Naive thymus-derived CD8-positive, alpha-beta T cell (primary cell): ENCODE measurements around the gene LRRK1. TPM values are rescaled to one million over a fixed set of nuclear protein-coding genes. Genes with fewer than 3 reads are reported as not detected.

Experiments used
- ATAC-seq, 2 donors: fragments of 150-1000 bp; cut with Tn5 transposase in 1 of 2; sonication (Bioruptor Pico), chemical (Tn5 transposase) in 1 of 2; 1 replicate in 1 of 2; 2 replicates in 1 of 2; pipeline ENCODE4 v1.10.0; 2021; ENCODE audit warnings: mild to moderate bottlenecking in 2 of 2, moderate library complexity in 2 of 2
- POLR2A ChIA-PET: fragments of 350-600 bp; sonication (Branson Sonifier 250); formaldehyde crosslinking; loops from one replicate; lab custom pipeline; 2021; ENCODE audit warnings: antibody characterized with exemption; lab: Charles Lee
- DNase-seq, 10 donors: peaks; one replicate each; pipeline versions ENCODE4 v3.0.0 to v3.0.0-alpha.2; 2020 to 2022
- H3K27ac Mint-ChIP-seq, 10 donors: one replicate each; pipeline ENCODE4 v1.8.0; 2020 to 2022; ENCODE audit warnings: mild to moderate bottlenecking in 10 of 10, mixed read lengths in 10 of 10, moderate library complexity in 4 of 10, inconsistent platforms in 1 of 10
- H3K27me3 Mint-ChIP-seq, 5 donors: one replicate each; pipeline ENCODE4 v1.8.0; 2021 to 2022; ENCODE audit warnings: mixed read lengths in 5 of 5
- H3K36me3 Mint-ChIP-seq, 3 donors: one replicate each; pipeline ENCODE4 v1.8.0; 2020 to 2022; ENCODE audit warnings: mixed read lengths in 3 of 3, mild to moderate bottlenecking in 2 of 3, inconsistent platforms in 1 of 3
- H3K4me1 Mint-ChIP-seq, 4 donors: one replicate each; pipeline ENCODE4 v1.8.0; 2021 to 2022; ENCODE audit warnings: mixed read lengths in 4 of 4
- H3K4me3 Mint-ChIP-seq, 10 donors: one replicate each; pipeline ENCODE4 v1.8.0; 2020 to 2022; ENCODE audit warnings: mild to moderate bottlenecking in 10 of 10, mixed read lengths in 10 of 10, moderate library complexity in 6 of 10, inconsistent platforms in 1 of 10
- H3K9me3 Mint-ChIP-seq, 9 donors: one replicate each; pipeline ENCODE4 v1.8.0; 2020 to 2022; ENCODE audit warnings: mixed read lengths in 9 of 9, mild to moderate bottlenecking in 3 of 9, inconsistent platforms in 1 of 9, moderate library complexity in 1 of 9
- polyA plus RNA-seq, 3 donors: library from polyadenylated mRNA; unstranded; fragments of 300-500 nt; fragmentation: Illumina TruSeq; gene quantifications; one replicate each; pipeline ENCODE4 v1.2.3, GENCODE V29; 2021
- total RNA-seq, 8 experiments: library from RNA in 2 of 8; stranded (reverse) in 2 of 8; gene quantifications; one replicate each; pipeline ENCODE4 v1.2.3 and lab custom pipeline; 2021 to 2026

The LRRK1 gene, protein sequence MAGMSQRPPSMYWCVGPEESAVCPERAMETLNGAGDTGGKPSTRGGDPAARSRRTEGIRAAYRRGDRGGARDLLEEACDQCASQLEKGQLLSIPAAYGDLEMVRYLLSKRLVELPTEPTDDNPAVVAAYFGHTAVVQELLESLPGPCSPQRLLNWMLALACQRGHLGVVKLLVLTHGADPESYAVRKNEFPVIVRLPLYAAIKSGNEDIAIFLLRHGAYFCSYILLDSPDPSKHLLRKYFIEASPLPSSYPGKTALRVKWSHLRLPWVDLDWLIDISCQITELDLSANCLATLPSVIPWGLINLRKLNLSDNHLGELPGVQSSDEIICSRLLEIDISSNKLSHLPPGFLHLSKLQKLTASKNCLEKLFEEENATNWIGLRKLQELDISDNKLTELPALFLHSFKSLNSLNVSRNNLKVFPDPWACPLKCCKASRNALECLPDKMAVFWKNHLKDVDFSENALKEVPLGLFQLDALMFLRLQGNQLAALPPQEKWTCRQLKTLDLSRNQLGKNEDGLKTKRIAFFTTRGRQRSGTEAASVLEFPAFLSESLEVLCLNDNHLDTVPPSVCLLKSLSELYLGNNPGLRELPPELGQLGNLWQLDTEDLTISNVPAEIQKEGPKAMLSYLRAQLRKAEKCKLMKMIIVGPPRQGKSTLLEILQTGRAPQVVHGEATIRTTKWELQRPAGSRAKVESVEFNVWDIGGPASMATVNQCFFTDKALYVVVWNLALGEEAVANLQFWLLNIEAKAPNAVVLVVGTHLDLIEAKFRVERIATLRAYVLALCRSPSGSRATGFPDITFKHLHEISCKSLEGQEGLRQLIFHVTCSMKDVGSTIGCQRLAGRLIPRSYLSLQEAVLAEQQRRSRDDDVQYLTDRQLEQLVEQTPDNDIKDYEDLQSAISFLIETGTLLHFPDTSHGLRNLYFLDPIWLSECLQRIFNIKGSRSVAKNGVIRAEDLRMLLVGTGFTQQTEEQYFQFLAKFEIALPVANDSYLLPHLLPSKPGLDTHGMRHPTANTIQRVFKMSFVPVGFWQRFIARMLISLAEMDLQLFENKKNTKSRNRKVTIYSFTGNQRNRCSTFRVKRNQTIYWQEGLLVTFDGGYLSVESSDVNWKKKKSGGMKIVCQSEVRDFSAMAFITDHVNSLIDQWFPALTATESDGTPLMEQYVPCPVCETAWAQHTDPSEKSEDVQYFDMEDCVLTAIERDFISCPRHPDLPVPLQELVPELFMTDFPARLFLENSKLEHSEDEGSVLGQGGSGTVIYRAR (N-terminal part only)
- 1 to 10 TPM in 1 of 2 experiments, under 1 TPM in 1; 0.78 to 2.7 TPM for total RNA-seq
- not detected for polyA plus RNA-seq
- 0 to 1.2 (median 0.13) reads per million in 6 experiments for total RNA-seq (lab: John Stamatoyannopoulos, UW)

DNA sequence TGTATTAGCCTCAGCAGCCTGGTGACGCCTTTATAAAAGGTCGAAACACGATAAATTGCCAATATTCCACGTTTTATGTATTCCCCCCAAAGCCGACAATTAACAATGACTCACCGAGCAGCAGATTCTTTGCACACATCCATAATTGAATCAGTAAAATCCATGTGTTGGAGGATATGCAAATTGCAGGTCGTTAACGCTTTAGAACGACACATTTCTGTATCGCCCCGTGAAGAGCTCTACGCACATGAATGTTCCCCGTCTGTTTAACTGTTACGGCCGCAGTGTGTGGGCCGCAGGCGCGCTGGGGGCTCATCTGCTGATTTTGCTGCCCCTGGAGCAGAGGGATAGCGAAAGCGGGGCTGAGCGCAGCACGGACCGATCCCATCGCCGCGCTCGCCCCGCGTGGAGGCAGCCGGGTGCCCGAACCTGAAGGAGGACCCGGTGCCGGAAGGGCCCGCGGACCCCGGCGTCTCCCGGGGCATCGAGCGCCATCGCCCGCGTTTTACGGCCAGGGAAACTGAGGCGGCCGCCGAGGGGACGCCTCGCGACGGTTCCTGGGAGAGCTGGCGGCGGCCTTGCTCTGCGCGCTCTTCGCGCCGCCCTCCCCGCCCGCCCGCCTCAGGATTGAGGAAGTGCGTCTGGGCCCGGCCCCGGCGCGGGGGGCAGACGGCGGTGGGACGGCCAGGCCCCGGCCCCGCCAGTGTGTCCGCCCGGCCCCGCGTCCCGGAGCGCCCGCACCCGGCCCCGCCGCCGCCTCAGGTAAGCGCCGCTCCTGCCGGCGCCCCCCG lies at the start of gene LRRK1:
LRRK1 (plus strand) TSS at position 668 of the 791 bp plus-strand sequence. CDS start 5,276 bp downstream, outside the sequence.
- peaks cover 38 to 83% (median 47%) of the 10 kb centered on the region in 5 donors for H3K27me3 Mint-ChIP-seq
- no peaks in the 10 kb centered on the region for H3K9me3 Mint-ChIP-seq
- no peaks in the 10 kb centered on the region for H3K36me3 Mint-ChIP-seq
- peak within 1 kb of the TSS; percentile 65 to 88 (median 81) for H3K4me3 Mint-ChIP-seq
- H3K4me1 Mint-ChIP-seq = peaks cover 6 to 51% (median 18%) of the 10 kb centered on the region in 4 donors
- DNase-seq = peak in 2 of 10 donors; percentile 8 to 15
- POLR2A ChIA-PET = interaction anchor here (1.8 kb wide), 1 partner anchor 88 kb away, joined by 5 read pairs; no protein-coding TSS in a partner anchor
- peak within 1 kb of the TSS in 2 of 10 donors; percentile 18 to 34 for H3K27ac Mint-ChIP-seq
- ATAC-seq = peak; percentile 19 to 51

DNA sequence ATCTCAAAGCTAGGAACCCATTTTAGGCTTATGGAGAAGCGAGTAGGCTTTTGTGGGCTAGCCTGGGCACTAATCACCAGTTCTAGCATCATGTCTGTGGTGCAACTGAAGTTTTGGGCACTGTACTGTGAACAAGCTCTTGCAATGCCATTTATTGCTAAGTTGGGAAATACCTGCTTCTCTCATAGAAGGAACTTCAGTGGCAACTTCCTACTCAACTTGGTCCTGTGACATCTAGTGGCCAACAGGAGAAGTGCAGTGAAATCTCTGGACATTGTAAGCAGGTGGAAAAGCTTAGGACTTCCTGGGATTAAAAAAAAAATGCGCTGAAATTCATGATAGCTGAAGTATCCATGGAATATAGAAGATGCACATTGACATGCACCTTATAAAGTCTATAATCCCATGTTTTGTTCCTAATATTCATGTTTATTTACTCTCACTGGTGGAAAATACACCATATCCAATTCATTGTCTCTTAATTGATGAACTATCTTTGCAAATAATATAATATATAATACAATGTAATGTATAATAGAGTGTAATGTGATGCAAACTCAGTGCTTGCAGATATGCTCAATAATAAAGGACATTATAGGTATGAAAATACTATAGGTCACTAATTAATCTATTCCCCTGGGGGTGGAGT lies 46.0 kb upstream of the LRRK1 start:
- peaks cover 0 to 2% (median 0%) of the 10 kb centered on the region in 4 donors for H3K4me1 Mint-ChIP-seq
- POLR2A ChIA-PET = no interaction called here
- H3K27ac Mint-ChIP-seq = no peak overlapping the region
- H3K4me3 Mint-ChIP-seq = no peak overlapping the region
- DNase-seq (peak in 9 of 10 donors; percentile 17 to 77 (median 53)), ATAC-seq (peak; percentile 42 to 53)
- peaks cover 0 to 2% (median 0%) of the 10 kb centered on the region in 9 donors for H3K9me3 Mint-ChIP-seq
- peaks cover 0 to 7% (median 0%) of the 10 kb centered on the region in 3 donors for H3K36me3 Mint-ChIP-seq
- H3K27me3 Mint-ChIP-seq = peaks cover 7 to 32% (median 27%) of the 10 kb centered on the region in 5 donors

- Mint-ChIP-seq H3K27me3 (peaks cover 11 to 39% (median 31%) of the 10 kb centered on the region in 5 donors), H3K4me1 (peaks cover 2 to 6% (median 3%) of the 10 kb centered on the region in 4 donors), H3K36me3 (no peaks in the 10 kb centered on the region), H3K9me3 (no peaks in the 10 kb centered on the region), H3K4me3 (no peak overlapping the region), H3K27ac (peak overlapping the region in 1 of 10 donors; percentile 15)
- POLR2A ChIA-PET = no interaction called here
- no peak for DNase-seq
- no peak for ATAC-seq
These were observed 43.7 kb upstream of the LRRK1 start for GRCh38 chr15:100875495-100875894.

DNA sequence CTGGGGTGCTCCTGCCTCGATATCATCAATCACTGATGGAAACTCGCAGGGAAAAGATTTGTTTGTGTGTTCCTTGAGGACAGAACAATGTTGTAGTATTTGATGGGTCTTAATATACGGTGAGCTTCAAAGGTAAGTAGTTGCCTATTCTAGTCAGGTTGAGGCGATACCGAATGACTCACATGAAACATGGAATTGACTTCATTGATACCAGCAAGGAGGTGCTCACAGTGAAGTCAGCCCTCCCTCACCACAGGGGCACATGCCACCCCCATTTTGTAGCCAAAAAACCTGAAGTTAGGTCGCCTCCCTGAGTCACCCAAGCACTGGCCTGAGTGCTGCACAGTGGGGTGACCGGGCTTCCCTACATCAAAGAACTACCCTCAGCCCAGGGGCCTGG lies 43.2 kb upstream of the LRRK1 start:
- Mint-ChIP-seq H3K27ac (peak overlapping the region in 1 of 10 donors; percentile 15), H3K4me3 (no peak overlapping the region), H3K4me1 (peaks cover 2 to 8% (median 7%) of the 10 kb centered on the region in 4 donors), H3K36me3 (no peaks in the 10 kb centered on the region), H3K9me3 (no peaks in the 10 kb centered on the region), H3K27me3 (peaks cover 12 to 44% (median 34%) of the 10 kb centered on the region in 5 donors)
- DNase-seq = no peak
- ATAC-seq = no peak
- POLR2A ChIA-PET = no interaction called here

GRCh38 chr15:100877551-100877950 lies 41.6 kb upstream of the LRRK1 start:
- H3K4me1 Mint-ChIP-seq = peaks cover 2 to 12% (median 9%) of the 10 kb centered on the region in 4 donors
- H3K9me3 Mint-ChIP-seq = no peaks in the 10 kb centered on the region
- H3K27ac Mint-ChIP-seq = no peak overlapping the region
- DNase-seq (no peak), ATAC-seq (no peak)
- peak overlapping the region in 1 of 10 donors; percentile 6 for H3K4me3 Mint-ChIP-seq
- POLR2A ChIA-PET = no interaction called here
- H3K36me3 Mint-ChIP-seq = no peaks in the 10 kb centered on the region
- H3K27me3 Mint-ChIP-seq = peaks cover 22 to 59% (median 48%) of the 10 kb centered on the region in 5 donors

DNA sequence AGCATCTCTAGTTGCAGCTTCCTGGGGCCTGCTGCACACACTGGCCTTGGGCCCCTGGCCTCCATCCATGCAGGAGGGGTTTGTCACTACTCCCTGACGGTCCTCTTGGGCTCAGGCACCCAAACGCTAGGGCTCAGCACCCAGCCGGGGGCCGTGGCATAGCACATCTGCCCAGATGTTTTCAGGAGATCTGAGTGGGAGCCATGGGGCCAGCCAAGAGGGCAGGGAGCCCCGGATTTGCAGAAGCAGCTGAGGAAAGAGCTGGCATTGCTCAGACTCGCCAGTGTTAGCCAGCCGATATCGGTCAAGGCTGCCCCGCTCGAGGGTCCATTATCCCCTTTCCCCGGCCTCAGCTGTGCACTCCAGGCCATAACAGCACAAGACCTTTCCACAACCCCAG lies 41.0 kb upstream of the LRRK1 start:
- ATAC-seq (no peak), DNase-seq (no peak)
- Mint-ChIP-seq H3K36me3 (no peaks in the 10 kb centered on the region), H3K27ac (no peak overlapping the region), H3K4me3 (peak overlapping the region in 8 of 10 donors; percentile 56 to 80 (median 71)), H3K9me3 (no peaks in the 10 kb centered on the region), H3K27me3 (peaks cover 26 to 65% (median 53%) of the 10 kb centered on the region in 5 donors), H3K4me1 (peaks cover 2 to 12% (median 9%) of the 10 kb centered on the region in 4 donors)
- POLR2A ChIA-PET = no interaction called here

DNA sequence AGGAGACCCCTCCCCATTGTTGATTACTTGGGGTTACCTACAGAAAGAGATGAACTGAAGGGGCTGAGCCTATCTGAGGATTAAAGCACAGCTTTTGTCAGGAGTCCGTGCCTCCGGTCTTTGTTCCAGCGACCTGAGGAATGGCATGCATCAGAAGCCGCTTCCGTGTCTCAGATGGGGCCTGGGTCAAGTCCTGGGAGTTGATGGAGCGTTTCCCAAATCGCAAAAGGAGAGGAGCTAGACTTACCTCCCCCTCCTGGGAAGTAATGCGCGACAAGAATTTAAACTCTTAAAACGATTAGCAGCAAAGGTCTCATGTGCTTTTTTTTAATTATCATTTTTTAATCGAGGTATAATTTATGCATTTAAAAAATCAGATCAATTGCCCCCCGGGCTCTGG lies 40.5 kb upstream of the LRRK1 start:
- H3K4me3 Mint-ChIP-seq = peak overlapping the region; percentile 56 to 80 (median 70)
- no peaks in the 10 kb centered on the region for H3K36me3 Mint-ChIP-seq
- DNase-seq = no peak
- no peak overlapping the region for H3K27ac Mint-ChIP-seq
- no peaks in the 10 kb centered on the region for H3K9me3 Mint-ChIP-seq
- peaks cover 2 to 12% (median 9%) of the 10 kb centered on the region in 4 donors for H3K4me1 Mint-ChIP-seq
- ATAC-seq = no peak
- POLR2A ChIA-PET = no interaction called here
- H3K27me3 Mint-ChIP-seq = peaks cover 26 to 70% (median 56%) of the 10 kb centered on the region in 5 donors

DNA sequence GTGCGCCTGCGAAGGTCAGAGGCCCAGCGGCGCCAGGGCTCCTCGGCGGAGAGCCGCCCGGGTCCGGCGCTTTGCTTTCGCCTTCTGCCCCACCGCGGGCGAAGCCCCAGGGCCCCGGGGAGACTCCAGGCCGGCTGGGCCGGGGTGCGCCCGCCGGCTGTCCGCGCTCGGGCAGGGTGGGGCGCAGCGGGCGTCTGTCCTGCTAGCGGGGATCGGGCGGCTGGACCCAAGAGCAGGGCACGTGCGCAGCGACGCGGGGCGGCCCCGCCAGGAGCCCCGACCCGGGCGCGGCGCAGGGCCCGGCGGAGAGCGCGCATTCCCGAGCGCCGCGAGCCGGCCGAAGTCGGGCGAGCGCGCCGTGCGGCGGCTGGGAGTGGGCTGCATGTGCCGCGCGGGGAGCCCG lies 40.1 kb upstream of the LRRK1 start:
- ATAC-seq = no peak

DNA sequence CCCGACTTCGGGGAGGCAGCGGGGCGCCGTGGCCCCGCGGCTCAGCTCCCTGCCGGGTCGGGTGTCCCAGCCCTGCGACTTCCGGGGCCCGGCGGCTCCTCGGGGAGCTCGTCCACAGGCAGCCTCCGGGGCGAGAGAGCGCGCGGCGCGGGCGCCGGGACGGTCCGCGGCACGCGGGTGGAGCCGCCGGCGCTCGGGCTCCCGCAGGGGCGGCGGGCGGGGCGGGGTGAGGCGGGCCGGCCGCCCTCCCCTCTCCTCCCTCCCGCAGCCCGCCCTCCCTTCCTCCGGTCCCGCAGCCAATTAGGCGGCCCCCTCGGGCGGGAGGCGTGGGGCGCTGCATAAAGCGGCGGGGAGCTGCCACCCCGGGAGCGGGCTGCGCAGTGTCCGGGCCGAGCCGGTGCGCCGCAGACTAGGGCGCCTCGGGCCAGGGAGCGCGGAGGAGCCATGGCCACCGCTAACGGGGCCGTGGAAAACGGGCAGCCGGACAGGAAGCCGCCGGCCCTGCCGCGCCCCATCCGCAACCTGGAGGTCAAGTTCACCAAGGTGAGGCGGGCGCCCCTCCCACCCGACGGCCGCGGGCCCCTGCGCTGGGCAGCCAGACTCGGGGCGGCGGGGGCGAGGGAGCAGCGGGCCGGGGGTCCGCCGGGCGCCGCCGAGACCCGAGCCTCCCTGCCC lies 39.6 kb upstream of the LRRK1 start, which contains the start of gene ALDH1A3:
ALDH1A3 (plus strand) TSS at position 368 of the 675 bp plus-strand sequence; CDS start at position 445, 77 bp downstream.
- Mint-ChIP-seq H3K27ac (no peak within 1 kb of the TSS), H3K27me3 (peaks cover 32 to 80% (median 59%) of the 10 kb centered on the region in 5 donors), H3K4me1 (peaks cover 2 to 12% (median 9%) of the 10 kb centered on the region in 4 donors), H3K4me3 (peak within 1 kb of the TSS; percentile 63 to 80 (median 70)), H3K36me3 (no peaks in the 10 kb centered on the region), H3K9me3 (no peaks in the 10 kb centered on the region)
- ATAC-seq = peak; percentile 22 to 50
- POLR2A ChIA-PET = no interaction called here
- DNase-seq = peak in 1 of 10 donors; percentile 2

More for the DNA sequence above, 40.1 kb upstream of the LRRK1 start:
- no peak for DNase-seq
- Mint-ChIP-seq H3K36me3 (no peaks in the 10 kb centered on the region), H3K9me3 (no peaks in the 10 kb centered on the region), H3K27ac (no peak overlapping the region), H3K27me3 (peaks cover 30 to 74% (median 58%) of the 10 kb centered on the region in 5 donors), H3K4me1 (peaks cover 2 to 12% (median 9%) of the 10 kb centered on the region in 4 donors), H3K4me3 (peak overlapping the region in 5 of 10 donors; percentile 56 to 80 (median 74))
- POLR2A ChIA-PET = no interaction called here

GRCh38 chr15:100880139-100880896 lies 38.8 kb upstream of the LRRK1 start:
- H3K4me3 Mint-ChIP-seq = peak overlapping the region in 8 of 10 donors; percentile 15 to 79 (median 64)
- POLR2A ChIA-PET = no interaction called here
- H3K27me3 Mint-ChIP-seq = peaks cover 37 to 87% (median 64%) of the 10 kb centered on the region in 5 donors
- DNase-seq (peak in 1 of 10 donors; percentile 14), ATAC-seq (no peak)
- peaks cover 2 to 12% (median 9%) of the 10 kb centered on the region in 4 donors for H3K4me1 Mint-ChIP-seq
- no peaks in the 10 kb centered on the region for H3K36me3 Mint-ChIP-seq
- no peak overlapping the region for H3K27ac Mint-ChIP-seq
- no peaks in the 10 kb centered on the region for H3K9me3 Mint-ChIP-seq
